GM19395 (cell line): ENCODE measurements around the gene HTRA2.

Source experiments
- ATAC-seq: cut with Tn5 transposase; IDR thresholded peaks from one replicate; pipeline ENCODE4 v1.9.1; 2021; ENCODE audit warnings: mild to moderate bottlenecking, moderate library complexity; ENCODE audit not compliant: unreplicated experiment

Gene HTRA2

DNA sequence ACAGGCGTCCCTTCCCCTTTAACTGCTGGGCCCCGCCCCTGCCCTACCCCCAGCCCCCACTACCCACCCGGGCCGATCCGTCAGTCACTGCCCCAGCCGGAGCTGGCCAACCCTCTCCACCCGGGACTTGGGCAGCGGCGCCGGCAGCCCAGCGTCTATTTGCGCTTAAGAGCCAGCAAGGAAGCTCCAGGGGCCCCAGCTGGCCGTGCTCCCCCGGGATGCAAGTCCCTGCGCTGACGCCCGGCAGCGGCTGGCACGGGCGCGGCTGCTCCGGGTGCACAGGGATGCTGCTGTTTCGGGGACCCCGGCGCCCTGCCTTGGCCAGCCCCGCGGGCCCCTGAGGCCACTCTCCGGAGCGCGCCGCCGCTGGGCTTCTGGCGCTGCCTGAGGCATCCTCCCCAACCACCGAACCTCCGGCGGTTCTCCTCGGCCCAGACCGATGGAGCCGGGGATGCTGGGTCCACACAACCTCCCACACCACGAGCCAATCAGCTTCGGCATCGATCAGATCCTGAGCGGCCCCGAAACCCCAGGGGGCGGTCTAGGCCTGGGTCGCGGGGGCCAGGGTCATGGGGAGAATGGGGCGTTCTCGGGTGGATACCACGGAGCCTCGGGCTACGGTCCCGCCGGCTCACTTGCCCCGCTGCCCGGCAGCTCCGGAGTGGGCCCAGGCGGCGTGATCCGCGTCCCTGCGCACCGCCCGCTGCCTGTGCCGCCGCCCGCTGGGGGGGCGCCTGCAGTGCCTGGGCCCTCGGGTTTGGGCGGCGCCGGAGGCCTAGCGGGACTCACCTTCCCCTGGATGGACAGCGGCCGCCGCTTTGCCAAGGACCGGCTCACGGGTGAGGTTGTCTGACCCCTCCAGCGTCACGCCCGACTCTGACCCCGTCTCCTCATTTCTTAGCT, 15.1 kb upstream of the HTRA2 start, which contains the start of gene TLX2:
Gene TLX2, plus strand, starts transcription at position 83 of the 903 bp plus-strand sequence. Its CDS starts 357 bp downstream, at position 440.
- no peak for ATAC-seq

DNA sequence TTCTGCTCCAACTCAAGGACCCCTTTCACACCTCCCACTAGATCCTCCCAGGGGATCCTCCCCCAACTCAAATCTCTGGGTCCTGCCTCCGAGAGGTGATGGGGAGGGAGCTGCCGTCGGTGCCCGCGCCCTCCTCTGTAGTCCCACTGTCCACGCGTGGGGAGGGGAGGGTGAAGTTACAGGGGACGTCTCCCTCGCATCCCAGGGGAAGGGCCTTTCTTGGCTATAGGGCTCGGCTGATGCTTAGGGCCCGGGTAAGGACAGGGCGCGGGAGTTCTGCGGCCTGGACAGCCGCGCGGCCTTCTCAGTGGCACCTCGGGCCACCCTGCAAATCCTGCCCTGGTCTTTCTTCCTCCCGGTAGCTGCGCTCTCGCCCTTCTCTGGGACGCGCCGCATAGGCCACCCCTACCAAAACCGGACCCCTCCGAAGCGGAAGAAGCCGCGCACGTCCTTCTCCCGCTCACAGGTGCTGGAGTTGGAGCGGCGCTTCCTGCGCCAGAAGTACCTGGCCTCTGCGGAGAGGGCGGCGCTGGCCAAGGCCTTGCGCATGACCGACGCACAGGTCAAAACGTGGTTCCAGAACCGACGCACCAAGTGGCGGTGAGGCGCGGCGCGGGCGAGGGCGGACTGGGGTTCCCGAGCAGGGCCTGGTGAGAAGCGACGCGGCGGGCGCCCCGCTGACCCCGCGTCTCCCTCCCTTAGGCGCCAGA, 14.3 kb upstream of the HTRA2 start:
- peak; percentile 7 for ATAC-seq

DNA sequence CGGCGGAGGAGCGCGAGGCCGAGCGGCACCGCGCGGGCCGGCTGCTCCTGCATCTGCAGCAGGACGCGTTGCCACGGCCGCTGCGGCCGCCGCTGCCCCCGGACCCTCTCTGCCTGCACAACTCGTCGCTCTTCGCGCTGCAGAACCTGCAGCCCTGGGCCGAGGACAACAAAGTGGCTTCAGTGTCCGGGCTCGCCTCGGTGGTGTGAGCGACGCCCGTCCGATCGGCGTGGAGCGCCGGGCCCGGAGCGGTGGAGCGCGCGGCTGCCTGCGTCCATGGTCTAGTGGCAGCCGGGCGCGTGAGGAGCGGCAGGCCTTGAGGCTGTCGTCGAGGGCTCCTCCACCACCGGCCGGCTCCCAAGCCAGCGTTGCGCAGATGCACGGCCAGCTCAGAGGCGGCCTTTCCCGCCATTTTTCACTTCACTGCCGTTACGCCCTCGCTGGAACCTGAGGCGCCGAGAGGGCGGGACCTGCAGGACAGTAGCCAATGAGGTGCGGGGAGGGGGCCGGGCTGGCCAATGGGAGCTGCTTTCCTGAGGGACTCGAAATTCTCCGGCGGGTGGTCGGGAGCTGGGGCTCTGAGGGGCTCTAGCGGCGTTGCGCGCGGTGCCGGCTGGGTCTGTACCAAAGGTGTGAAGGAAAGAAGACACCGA, 13.6 kb upstream of the HTRA2 start:
- peak; percentile 72 for ATAC-seq

DNA sequence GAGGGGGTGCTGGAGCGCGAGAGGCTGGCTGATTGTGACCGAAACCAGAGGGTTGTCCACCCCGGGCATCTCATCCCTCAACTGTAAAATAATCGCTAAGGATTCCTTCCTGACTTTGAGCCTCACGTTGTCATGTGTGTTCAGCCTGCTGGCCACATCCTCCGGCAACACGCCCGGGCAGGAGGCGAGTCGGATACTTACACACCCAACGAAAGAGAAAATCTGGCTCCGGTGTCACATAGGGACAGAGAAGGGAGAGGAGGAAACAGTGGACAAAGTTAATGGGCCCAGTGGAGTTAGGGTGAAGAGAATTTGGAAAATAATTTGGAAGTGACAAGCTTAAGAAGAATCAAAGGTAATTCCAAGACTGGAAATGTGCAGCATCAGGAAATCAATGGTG, 13.1 kb upstream of the HTRA2 start:
- no peak for ATAC-seq

GRCh38 chr2:74522516-74522915, 7.2 kb upstream of the HTRA2 start:
- no peak for ATAC-seq

DNA sequence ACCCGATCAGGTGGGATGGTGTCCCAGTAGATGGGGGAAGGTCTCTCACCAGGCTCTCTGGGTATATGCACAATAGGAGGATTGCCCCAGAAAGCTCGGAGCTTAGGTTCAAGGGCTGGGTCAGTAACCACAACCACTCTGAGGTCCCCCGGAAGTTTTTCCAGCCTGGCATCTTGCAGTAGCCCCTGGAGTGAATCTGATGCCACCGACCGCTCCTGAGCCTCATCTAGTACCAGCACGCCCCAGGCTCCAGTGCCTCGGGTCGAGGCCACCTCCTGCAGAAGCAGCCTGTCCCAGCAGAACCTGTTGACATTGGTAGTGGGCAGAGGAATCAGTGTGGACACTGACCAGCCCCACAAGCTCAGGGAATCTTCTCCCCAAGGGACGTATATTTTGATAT, 5.7 kb upstream of the HTRA2 start:
- no peak for ATAC-seq

- no peak for ATAC-seq
These were observed 4.6 kb upstream of the HTRA2 start for GRCh38 chr2:74524955-74525716.

- ATAC-seq, result no peak
These were observed 3.8 kb upstream of the HTRA2 start, which contains the start of gene DQX1 for GRCh38 chr2:74525717-74526648. TSS of gene DQX1 (minus strand) at chr2:74526231. CDS start at chr2:74525729, 502 bp downstream.

- ATAC-seq, result no peak
These were observed 3.0 kb upstream of the HTRA2 start for GRCh38 chr2:74526649-74527230.

DNA sequence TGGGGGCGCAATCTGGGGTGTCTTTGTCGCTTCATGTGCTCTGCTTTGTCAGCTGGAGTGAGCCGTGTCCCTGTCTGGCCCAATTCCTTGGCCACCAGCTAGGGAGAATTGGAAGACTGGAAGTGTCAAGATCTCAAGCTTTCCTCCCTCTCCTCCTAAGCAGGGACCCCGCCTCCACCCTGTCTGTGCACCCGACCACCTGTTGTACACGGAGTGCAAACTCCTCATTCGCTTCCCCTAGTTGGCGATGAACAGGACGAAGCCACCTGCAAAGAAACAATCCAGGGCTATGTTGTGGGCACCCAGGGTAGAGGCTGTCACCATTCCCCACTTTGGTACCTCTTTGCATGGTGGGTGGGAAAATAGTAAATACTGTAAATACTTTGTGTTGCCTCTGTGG, 2.0 kb upstream of the HTRA2 start:
- no peak for ATAC-seq

GRCh38 chr2:74528600-74529356, 955 bp upstream of the HTRA2 start:
- peak; percentile 15 for ATAC-seq

GRCh38 chr2:74530239-74531187, 780 bp downstream of the HTRA2 start:
- ATAC-seq, result peak; percentile 41

- ATAC-seq, result no peak
These were observed 1.9 kb downstream of the HTRA2 start for GRCh38 chr2:74531666-74532065.

DNA sequence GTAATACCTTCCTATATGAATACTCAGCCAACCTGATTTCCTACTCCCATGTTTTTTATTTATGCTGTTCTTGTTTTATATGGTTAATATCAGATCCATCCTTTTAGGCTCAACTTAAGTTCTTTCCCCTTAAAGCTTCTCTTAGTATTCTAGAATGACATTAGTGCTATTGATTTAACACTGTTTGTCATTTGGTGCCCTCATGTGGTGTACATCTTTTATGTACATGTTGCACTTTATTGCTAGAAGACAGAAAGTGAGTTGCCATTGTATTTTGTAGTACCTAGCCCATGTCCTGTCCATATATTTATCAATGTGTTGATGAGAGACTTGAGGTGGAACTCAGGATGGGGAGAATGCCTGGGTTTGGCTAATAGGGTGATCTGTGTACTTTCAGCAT, 2.5 kb downstream of the HTRA2 start:
- ATAC-seq, result no peak

DNA sequence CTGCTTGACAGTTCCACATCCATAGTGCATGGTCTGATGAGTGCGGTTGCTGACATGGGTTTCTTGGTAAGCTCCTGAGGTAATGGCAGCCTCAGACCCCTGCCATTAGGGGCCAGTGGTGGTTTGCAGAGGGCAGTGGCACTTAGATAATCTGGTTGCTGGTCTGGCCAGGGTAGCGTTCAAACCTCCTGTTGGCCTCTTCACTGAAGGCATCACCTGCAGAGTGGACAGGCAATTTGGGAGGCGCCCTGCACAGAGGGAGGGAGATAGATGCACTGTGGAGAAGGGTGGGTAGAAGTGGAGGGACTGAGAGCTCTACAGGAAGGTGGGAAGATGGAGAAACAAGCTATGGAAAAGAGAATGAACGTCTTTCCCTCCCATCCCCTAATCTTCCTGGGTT, 3.7 kb downstream of the HTRA2 start:
- ATAC-seq, result no peak

- no peak for ATAC-seq
These were observed 4.7 kb downstream of the HTRA2 start for GRCh38 chr2:74534411-74534810.

- ATAC-seq, result no peak
These were observed 5.8 kb downstream of the HTRA2 start for GRCh38 chr2:74535440-74535965.
